SK-N-SH (cell line): Measurements from ENCODE around the gene PNKD. TPM values are rescaled to one million over a fixed set of nuclear protein-coding genes. Genes with fewer than 3 reads are reported as not detected.

Source experiments
- CTCF ChIA-PET: fragments of 300-600, 350-600 bp; formaldehyde crosslinking; extraction: SDS; loops from one replicate; lab custom pipeline; 2021; lab: Yijun Ruan, JAX
- POLR2A ChIA-PET: fragments of 350-600 bp; sonication (Branson Sonifier 250); formaldehyde crosslinking; extraction: SDS; loops from one replicate; lab custom pipeline; 2020; ENCODE audit warnings: antibody characterized with exemption, inconsistent platforms; lab: Yijun Ruan, JAX
- DNase-seq: peaks from one replicate; pipeline ENCODE4 v3.0.0; 2012
- H2AFZ ChIP-seq: fragments of 200-600 bp; sonication (generic); 2 replicates; pipeline ENCODE4 v1.8.1; 2016; ENCODE audit warnings: antibody characterized with exemption, mild to moderate bottlenecking, low read depth
- H3F3A ChIP-seq: fragments of 200-600 bp; sonication (generic); replicated peaks from 2 replicates; pipeline ENCODE3; 2016; ENCODE audit warnings: antibody characterized with exemption, mild to moderate bottlenecking; ENCODE audit not compliant: insufficient read depth
- H3K27ac ChIP-seq, 2 experiments: fragments of 200-500 bp in 1 of 2; fragments of 200-600 bp in 1 of 2; sonication (Bioruptor generic) in 1 of 2; sonication (generic), shearing (Covaris generic) in 1 of 2; 2 replicates each; pipeline versions ENCODE4 v1.5.1 to v1.6.1; 2014 to 2016; ENCODE audit warnings: low read depth in 2 of 2, inconsistent platforms in 1 of 2, low read length in 1 of 2, mild to moderate bottlenecking in 1 of 2, mixed read lengths in 1 of 2
- H3K27me3 ChIP-seq: fragments of 200-600 bp; sonication (generic), shearing (Covaris generic); 2 replicates; pipeline ENCODE4 v1.6.1; 2016; ENCODE audit warnings: mixed run types; ENCODE audit not compliant: insufficient read depth
- H3K36me3 ChIP-seq, 2 experiments: fragments of 200-500 bp in 1 of 2; fragments of 200-600 bp in 1 of 2; sonication (Bioruptor generic) in 1 of 2; sonication (generic) in 1 of 2; replicated peaks in 1 of 2; 2 replicates each; pipeline versions ENCODE3 to v1.5.1; 2014 to 2016; ENCODE audit warnings: low read length in 1 of 2, mild to moderate bottlenecking in 1 of 2; ENCODE audit not compliant: insufficient read depth in 2 of 2, control insufficient read depth in 1 of 2
- H3K4me1 ChIP-seq, 2 experiments: fragments of 200-500 bp in 1 of 2; fragments of 200-600 bp in 1 of 2; sonication (Bioruptor generic) in 1 of 2; sonication (generic), shearing (Covaris generic) in 1 of 2; 2 replicates each; pipeline versions ENCODE4 v1.5.1 to v1.6.1; 2014 to 2016; ENCODE audit warnings: low read depth in 1 of 2, low read length in 1 of 2, mixed run types in 1 of 2; ENCODE audit not compliant: insufficient read depth in 2 of 2, control insufficient read depth in 1 of 2
- H3K4me2 ChIP-seq: fragments of 200-600 bp; sonication (generic), shearing (Covaris generic); 2 replicates; pipeline ENCODE4 v1.6.1; 2017; ENCODE audit warnings: mixed run types
- H3K4me3 ChIP-seq, 2 experiments: fragments of 200-500 bp in 1 of 2; fragments of 200-600 bp in 1 of 2; sonication (Bioruptor generic) in 1 of 2; sonication (generic), shearing (Covaris generic) in 1 of 2; 2 replicates each; pipeline versions ENCODE4 v1.5.1 to v1.8.1; 2014 to 2016; ENCODE audit warnings: low read depth in 2 of 2, inconsistent platforms in 1 of 2, low read length in 1 of 2, mild to moderate bottlenecking in 1 of 2, mixed read lengths in 1 of 2, moderate library complexity in 1 of 2
- H3K79me2 ChIP-seq: fragments of 200-600 bp; sonication (generic); 2 replicates; pipeline ENCODE4 v1.8.1; 2017; ENCODE audit warnings: mild to moderate bottlenecking; ENCODE audit not compliant: insufficient read depth
- H3K9ac ChIP-seq: fragments of 200-600 bp; sonication (generic); 2 replicates; pipeline ENCODE4 v1.6.1; 2017; ENCODE audit warnings: mixed run types
- H3K9me2 ChIP-seq: fragments of 200-600 bp; sonication (generic); 2 replicates; pipeline ENCODE4 v1.6.1; 2017; ENCODE audit warnings: mixed run types
- H3K9me3 ChIP-seq: fragments of 200-600 bp; sonication (generic); 2 replicates; pipeline ENCODE4 v1.6.1; 2017; ENCODE audit warnings: mixed run types, mild to moderate bottlenecking, moderate library complexity
- H4K20me1 ChIP-seq: fragments of 200-600 bp; sonication (generic); 2 replicates; pipeline ENCODE4 v1.6.1; 2017; ENCODE audit warnings: mild to moderate bottlenecking, mixed run types; ENCODE audit not compliant: insufficient read depth
- CHD2 ChIP-seq: fragments of 150-350 bp; IDR thresholded peaks from 2 replicates; pipeline ENCODE4 v1.6.1; 2018; ENCODE audit warnings: low read length; ENCODE audit not compliant: partially characterized antibody
- ELF1 ChIP-seq: IDR thresholded peaks from 2 replicates; pipeline ENCODE4 v1.4.0; 2012
- EP300 ChIP-seq, 2 experiments: IDR thresholded peaks; 2 replicates each; pipeline versions ENCODE4 v1.4.0 to v1.6.1; 2012; ENCODE audit warnings: borderline replicate concordance in 1 of 2, low read depth in 1 of 2, low read length in 1 of 2
- FOXJ3 ChIP-seq: sonication (generic); formaldehyde crosslinking; IDR thresholded peaks from 2 replicates; pipeline ENCODE4 v1.5.1; 2020; ENCODE audit warnings: mild to moderate bottlenecking, missing genetic modification reagents
- FOXM1 ChIP-seq: IDR thresholded peaks from 2 replicates; pipeline ENCODE4 v1.4.0; 2012; ENCODE audit warnings: low read depth, mild to moderate bottlenecking
- GATA2 ChIP-seq: sonication (generic); formaldehyde crosslinking; IDR thresholded peaks from 2 replicates; pipeline ENCODE4 v1.5.0; 2020; ENCODE audit warnings: mild to moderate bottlenecking, missing genetic modification reagents
- MEF2A ChIP-seq: IDR thresholded peaks from 2 replicates; pipeline ENCODE4 v1.4.0; 2012; ENCODE audit warnings: low read depth, borderline replicate concordance
- PBX3 ChIP-seq: IDR thresholded peaks from 2 replicates; pipeline ENCODE4; 2012
- RAD21 ChIP-seq: IDR thresholded peaks from 2 replicates; pipeline ENCODE4 v1.6.1; 2012; ENCODE audit warnings: mild to moderate bottlenecking, low read length
- REST ChIP-seq: IDR thresholded peaks from 2 replicates; pipeline ENCODE4 v1.6.1; 2012; ENCODE audit warnings: mild to moderate bottlenecking, low read depth, low read length, moderate library complexity
- RFX5 ChIP-seq: IDR thresholded peaks from 2 replicates; pipeline ENCODE4 v1.6.1; 2012; ENCODE audit warnings: mild to moderate bottlenecking, improper control_type of control experiment, low read length
- RXRA ChIP-seq: IDR thresholded peaks from 2 replicates; pipeline ENCODE4 v1.4.0; 2012; ENCODE audit warnings: low read depth, mild to moderate bottlenecking, borderline replicate concordance
- SMC3 ChIP-seq: IDR thresholded peaks from 2 replicates; pipeline ENCODE4 v1.6.1; 2012; ENCODE audit warnings: low read depth, low read length, improper control_type of control experiment
- TAF1 ChIP-seq: IDR thresholded peaks from 2 replicates; pipeline ENCODE4 v1.6.1; 2012; ENCODE audit warnings: low read depth, mild to moderate bottlenecking, low read length, moderate library complexity, borderline replicate concordance
- TCF12 ChIP-seq: IDR thresholded peaks from 2 replicates; pipeline ENCODE4 v1.4.0; 2012
- USF1 ChIP-seq: IDR thresholded peaks from 2 replicates; pipeline ENCODE4 v1.4.0; 2012; ENCODE audit warnings: low read depth, borderline replicate concordance
- USF2 ChIP-seq: fragments of 150-350 bp; IDR thresholded peaks from 2 replicates; pipeline ENCODE4 v1.6.1; 2017; ENCODE audit warnings: antibody characterized with exemption, low read length, low read depth, borderline replicate concordance
- YY1 ChIP-seq: IDR thresholded peaks from 2 replicates; pipeline ENCODE4 v1.4.0; 2012; ENCODE audit warnings: low read depth, mild to moderate bottlenecking
- WGBS: methylation state at CpG from one replicate; pipeline ENCODE4 v1.1.6; 2017; ENCODE audit warnings: low lambda C conversion rate; 5-methylcytosine and 5-hydroxymethylcytosine counted together
- polyA plus RNA-seq, 3 experiments: library from polyadenylated mRNA; depleted of rRNA; stranded (reverse); fragments of >200 nt; gene quantifications; 2 replicates each; pipeline ENCODE4 v1.2.3, GENCODE V29; 2012

Gene PNKD
- polyA plus RNA-seq, 1 of the 3 experiments (the other 2 are of a cell fraction), result 101 TPM

GRCh38 chr2:218269900-218270720, at the start of gene PNKD, which contains the start of gene AAMP (continued):
- TF ChIP-seq REST, result peak; percentile 26; the same call in 1 of the 2 replicates
- TF ChIP-seq YY1, result peak; percentile 95
- no peak for TF ChIP-seq EP300 (IDR thresholded peaks at IDR 0.05; ENCODE audit: borderline replicate concordance in 1 of 2, low read depth in 1 of 2, low read length in 1 of 2)
- TF ChIP-seq USF2, result peak; percentile 34; the same call in 1 of the 2 replicates
- no peak for TF ChIP-seq MEF2A
- no peak for TF ChIP-seq RXRA
- no peak for TF ChIP-seq GATA2 (CRISPR knock-in tag)
- peak; percentile 71 for TF ChIP-seq ELF1
- no peak for TF ChIP-seq TCF12
- TF ChIP-seq SMC3, result 0 out of 2 replicates have a peak, but pooled peaks have one; percentile 5
- TF ChIP-seq FOXM1, result no peak

- POLR2A ChIA-PET, result no interaction called here
- 79% methylated on average over 5 of the region's 5 CpGs for WGBS
- Histone ChIP-seq H2AFZ (no peak overlapping the region), H3K4me2 (peak overlapping the region; percentile 84; the same call in 1 of the 2 replicates), H3K79me2 (peaks cover 95% of the 10 kb centered on the region), H3K27ac (peak overlapping the region in 1 of 2 experiments; percentile 11; a peak in 1 of 4 replicates), H3F3A (peaks cover 13% of the 10 kb centered on the region), H3K36me3 (peaks cover 49 to 50% of the 10 kb centered on the region in 2 experiments), H3K4me1 (peaks cover 20 to 33% of the 10 kb centered on the region in 2 experiments), H3K9me2 (no peaks in the 10 kb centered on the region), H3K4me3 (no peak overlapping the region), H4K20me1 (peaks cover 82% of the 10 kb centered on the region), H3K9ac (no peak overlapping the region), H3K9me3 (no peaks in the 10 kb centered on the region), H3K27me3 (no peaks in the 10 kb centered on the region)
- peak; percentile 9 for DNase-seq
- CTCF ChIA-PET, result interaction anchor here (1.4 to 3.2 kb wide), 3 partner anchors 10 to 175 kb away, joined by 4 to 14 read pairs (median 5); no protein-coding TSS in a partner anchor
- TF ChIP-seq USF2 (no peak), CHD2 (no peak), RXRA (no peak), RAD21 (no peak), REST (no peak), TCF12 (no peak), RFX5 (no peak), PBX3 (no peak), USF1 (no peak), FOXJ3 (CRISPR knock-in tag) (no peak), TAF1 (no peak), ELF1 (no peak)
These were observed 49.3 kb upstream of the PNKD start for GRCh38 chr2:218221000-218221399.
